ENCODE data around the gene ZIC1. TPM values are rescaled to one million over a fixed set of nuclear protein-coding genes. Genes with fewer than 3 reads are reported as not detected.

The ZIC1 gene
- total RNA-seq = not detected

GRCh38 chr3:147409143-147410115 is at the start of gene ZIC1:
ZIC1 (plus strand) TSS chr3:147409365; CDS start chr3:147410113, 748 bp downstream.
- peaks cover 96% of the 10 kb centered on the region for H3K27me3 ChIP-seq (ENCODE audit: insufficient read depth, low read length)
- no peaks in the 10 kb centered on the region for H3K9me3 ChIP-seq (ENCODE audit: low read depth, low read length)
- H3K4me3 ChIP-seq (ENCODE audit: low read length) = no peak within 1 kb of the TSS
- H3K4me1 ChIP-seq (ENCODE audit: insufficient read depth, low read length) = peaks cover 19% of the 10 kb centered on the region

- Histone ChIP-seq H3K9me3 (ENCODE audit: low read depth, low read length) (no peaks in the 10 kb centered on the region), H3K4me3 (ENCODE audit: low read length) (no peak overlapping the region), H3K27me3 (ENCODE audit: insufficient read depth, low read length) (peaks cover 78% of the 10 kb centered on the region), H3K4me1 (ENCODE audit: insufficient read depth, low read length) (no peaks in the 10 kb centered on the region)
Observed at GRCh38 chr3:147360051-147360439, 49.1 kb upstream of the ZIC1 start.

GRCh38 chr3:147360646-147361453 is 48.3 kb upstream of the ZIC1 start:
- Histone ChIP-seq H3K9me3 (ENCODE audit: low read depth, low read length) (no peaks in the 10 kb centered on the region), H3K27me3 (ENCODE audit: insufficient read depth, low read length) (peaks cover 70% of the 10 kb centered on the region), H3K4me1 (ENCODE audit: insufficient read depth, low read length) (no peaks in the 10 kb centered on the region), H3K4me3 (ENCODE audit: low read length) (no peak overlapping the region)

GRCh38 chr3:147361454-147362420 is 47.4 kb upstream of the ZIC1 start:
- no peaks in the 10 kb centered on the region for H3K4me1 ChIP-seq (ENCODE audit: insufficient read depth, low read length)
- H3K27me3 ChIP-seq (ENCODE audit: insufficient read depth, low read length) = peaks cover 64% of the 10 kb centered on the region
- no peaks in the 10 kb centered on the region for H3K9me3 ChIP-seq (ENCODE audit: low read depth, low read length)
- H3K4me3 ChIP-seq (ENCODE audit: low read length) = no peak overlapping the region

- Histone ChIP-seq H3K9me3 (ENCODE audit: low read depth, low read length) (no peaks in the 10 kb centered on the region), H3K4me3 (ENCODE audit: low read length) (no peak overlapping the region), H3K4me1 (ENCODE audit: insufficient read depth, low read length) (no peaks in the 10 kb centered on the region), H3K27me3 (ENCODE audit: insufficient read depth, low read length) (peaks cover 64% of the 10 kb centered on the region)
Observed at GRCh38 chr3:147364771-147365170, 44.4 kb upstream of the ZIC1 start.

GRCh38 chr3:147365196-147366115 is 43.7 kb upstream of the ZIC1 start:
- H3K4me1 ChIP-seq (ENCODE audit: insufficient read depth, low read length) = no peaks in the 10 kb centered on the region
- no peak overlapping the region for H3K4me3 ChIP-seq (ENCODE audit: low read length)
- H3K9me3 ChIP-seq (ENCODE audit: low read depth, low read length) = no peaks in the 10 kb centered on the region
- peaks cover 64% of the 10 kb centered on the region for H3K27me3 ChIP-seq (ENCODE audit: insufficient read depth, low read length)

- Histone ChIP-seq H3K4me1 (ENCODE audit: insufficient read depth, low read length) (no peaks in the 10 kb centered on the region), H3K4me3 (ENCODE audit: low read length) (no peak overlapping the region), H3K9me3 (ENCODE audit: low read depth, low read length) (no peaks in the 10 kb centered on the region), H3K27me3 (ENCODE audit: insufficient read depth, low read length) (peaks cover 65% of the 10 kb centered on the region)
Observed at GRCh38 chr3:147367676-147368075, 41.5 kb upstream of the ZIC1 start.

- Histone ChIP-seq H3K4me3 (ENCODE audit: low read length) (no peak overlapping the region), H3K9me3 (ENCODE audit: low read depth, low read length) (no peaks in the 10 kb centered on the region), H3K4me1 (ENCODE audit: insufficient read depth, low read length) (no peaks in the 10 kb centered on the region), H3K27me3 (ENCODE audit: insufficient read depth, low read length) (peaks cover 65% of the 10 kb centered on the region)
Observed at GRCh38 chr3:147368151-147368550, 41.0 kb upstream of the ZIC1 start.

- H3K4me1 ChIP-seq (ENCODE audit: insufficient read depth, low read length) = no peaks in the 10 kb centered on the region
- no peak overlapping the region for H3K4me3 ChIP-seq (ENCODE audit: low read length)
- H3K27me3 ChIP-seq (ENCODE audit: insufficient read depth, low read length) = peaks cover 70% of the 10 kb centered on the region
- no peaks in the 10 kb centered on the region for H3K9me3 ChIP-seq (ENCODE audit: low read depth, low read length)
Observed at GRCh38 chr3:147368561-147369221, 40.5 kb upstream of the ZIC1 start.

- Histone ChIP-seq H3K4me1 (ENCODE audit: insufficient read depth, low read length) (no peaks in the 10 kb centered on the region), H3K4me3 (ENCODE audit: low read length) (no peak overlapping the region), H3K27me3 (ENCODE audit: insufficient read depth, low read length) (peaks cover 75% of the 10 kb centered on the region), H3K9me3 (ENCODE audit: low read depth, low read length) (no peaks in the 10 kb centered on the region)
Observed at GRCh38 chr3:147369231-147369630, 39.9 kb upstream of the ZIC1 start.

- peaks cover 75% of the 10 kb centered on the region for H3K27me3 ChIP-seq (ENCODE audit: insufficient read depth, low read length)
- no peaks in the 10 kb centered on the region for H3K9me3 ChIP-seq (ENCODE audit: low read depth, low read length)
Observed at GRCh38 chr3:147369661-147370123, 39.5 kb upstream of the ZIC1 start.

GRCh38 chr3:147370349-147370748 is 38.8 kb upstream of the ZIC1 start:
- H3K27me3 ChIP-seq (ENCODE audit: insufficient read depth, low read length) = peaks cover 81% of the 10 kb centered on the region
- H3K9me3 ChIP-seq (ENCODE audit: low read depth, low read length) = no peaks in the 10 kb centered on the region
- no peak overlapping the region for H3K4me3 ChIP-seq (ENCODE audit: low read length)
- H3K4me1 ChIP-seq (ENCODE audit: insufficient read depth, low read length) = no peaks in the 10 kb centered on the region

More at GRCh38 chr3:147369661-147370123, 39.5 kb upstream of the ZIC1 start:
- Histone ChIP-seq H3K4me1 (ENCODE audit: insufficient read depth, low read length) (no peaks in the 10 kb centered on the region), H3K4me3 (ENCODE audit: low read length) (no peak overlapping the region)

- Histone ChIP-seq H3K4me3 (ENCODE audit: low read length) (no peak overlapping the region), H3K9me3 (ENCODE audit: low read depth, low read length) (no peaks in the 10 kb centered on the region), H3K4me1 (ENCODE audit: insufficient read depth, low read length) (no peaks in the 10 kb centered on the region), H3K27me3 (ENCODE audit: insufficient read depth, low read length) (peaks cover 89% of the 10 kb centered on the region)
Observed at GRCh38 chr3:147371140-147371539, 38.0 kb upstream of the ZIC1 start.

Data from mononuclear cell (primary cell).